ENCODE results near the gene ADAM19. TPM values are rescaled to one million over a fixed set of nuclear protein-coding genes. Genes with fewer than 3 reads are reported as not detected.

ADAM19 gene
- total and polyA plus RNA-seq, 2 experiments from 2014 or later = 6.5 to 11.5 TPM

GRCh38 chr5:157529002-157529401, 46.6 kb downstream of the ADAM19 start:
- Histone ChIP-seq H3K9me3 (ENCODE audit: low read depth) (no peaks in the 10 kb centered on the region), H3K4me3 (no peak overlapping the region), H3K27me3 (no peaks in the 10 kb centered on the region), H3K27ac (no peak overlapping the region), H3K4me1 (ENCODE audit: low read depth) (no peaks in the 10 kb centered on the region), H3K36me3 (no peaks in the 10 kb centered on the region)
- DNase-seq (ENCODE audit: low read depth in 1 of 2, low spot score in 1 of 2) = no peak
- TF ChIP-seq CTCF (IDR thresholded peaks at IDR 0.05; ENCODE audit: low read depth, low read length) = no peak

GRCh38 chr5:157528036-157528632, 47.4 kb downstream of the ADAM19 start:
- Histone ChIP-seq H3K36me3 (no peaks in the 10 kb centered on the region), H3K4me1 (ENCODE audit: low read depth) (no peaks in the 10 kb centered on the region), H3K4me3 (no peak overlapping the region), H3K27ac (no peak overlapping the region), H3K9me3 (ENCODE audit: low read depth) (no peaks in the 10 kb centered on the region), H3K27me3 (no peaks in the 10 kb centered on the region)
- no peak for TF ChIP-seq CTCF (IDR thresholded peaks at IDR 0.05; ENCODE audit: low read depth, low read length)
- no peak for DNase-seq (ENCODE audit: low read depth in 1 of 2, low spot score in 1 of 2)

DNA sequence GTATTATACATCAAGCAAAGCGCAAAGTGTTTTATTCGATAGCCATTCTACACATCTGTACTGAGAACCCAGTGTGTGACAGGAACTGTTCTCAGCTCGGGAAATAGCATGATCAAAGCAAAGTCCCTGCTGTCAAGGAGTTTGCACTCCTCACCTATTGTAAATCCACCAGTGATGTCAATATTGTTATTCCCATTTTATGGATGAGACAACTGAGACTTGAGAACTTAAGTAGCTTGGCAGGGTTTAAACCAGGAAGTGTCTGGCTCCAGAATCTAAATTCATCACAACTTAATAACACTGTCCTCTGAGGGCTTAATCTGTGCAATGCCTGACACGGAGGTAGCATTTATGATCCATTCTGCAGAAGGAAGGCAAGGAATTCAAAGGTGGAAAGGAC, 50.7 kb downstream of the ADAM19 start:
- Histone ChIP-seq H3K27ac (no peak overlapping the region), H3K27me3 (no peaks in the 10 kb centered on the region), H3K4me1 (ENCODE audit: low read depth) (no peaks in the 10 kb centered on the region), H3K36me3 (no peaks in the 10 kb centered on the region), H3K4me3 (no peak overlapping the region), H3K9me3 (ENCODE audit: low read depth) (no peaks in the 10 kb centered on the region)
- DNase-seq (ENCODE audit: low read depth in 1 of 2, low spot score in 1 of 2) = no peak
- no peak for TF ChIP-seq CTCF (IDR thresholded peaks at IDR 0.05; ENCODE audit: low read depth, low read length)

DNA sequence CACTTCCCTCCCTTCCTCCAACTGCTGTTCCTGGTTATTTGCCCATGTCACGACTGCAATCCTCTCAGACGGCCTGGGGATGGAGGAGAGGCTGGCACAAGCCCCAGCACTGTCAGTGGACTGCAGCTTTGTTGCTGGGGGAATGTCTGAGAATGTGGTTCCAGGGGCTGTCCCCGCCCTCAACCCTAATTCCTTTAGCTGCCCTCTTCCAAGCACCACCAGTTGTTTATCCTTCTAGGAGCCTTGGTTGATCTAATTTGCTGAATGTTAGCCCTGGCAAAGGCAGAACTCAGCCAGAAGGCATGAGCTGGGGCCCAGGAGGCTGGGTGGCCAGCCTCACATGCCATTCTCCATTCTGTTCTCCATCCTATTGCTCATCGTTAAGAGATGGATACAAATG, 51.6 kb downstream of the ADAM19 start:
- no peak for TF ChIP-seq CTCF (IDR thresholded peaks at IDR 0.05; ENCODE audit: low read depth, low read length)
- Histone ChIP-seq H3K4me1 (ENCODE audit: low read depth) (no peaks in the 10 kb centered on the region), H3K27me3 (no peaks in the 10 kb centered on the region), H3K36me3 (no peaks in the 10 kb centered on the region), H3K4me3 (no peak overlapping the region), H3K27ac (no peak overlapping the region), H3K9me3 (ENCODE audit: low read depth) (no peaks in the 10 kb centered on the region)
- no peak for DNase-seq (ENCODE audit: low read depth in 1 of 2, low spot score in 1 of 2)

DNA sequence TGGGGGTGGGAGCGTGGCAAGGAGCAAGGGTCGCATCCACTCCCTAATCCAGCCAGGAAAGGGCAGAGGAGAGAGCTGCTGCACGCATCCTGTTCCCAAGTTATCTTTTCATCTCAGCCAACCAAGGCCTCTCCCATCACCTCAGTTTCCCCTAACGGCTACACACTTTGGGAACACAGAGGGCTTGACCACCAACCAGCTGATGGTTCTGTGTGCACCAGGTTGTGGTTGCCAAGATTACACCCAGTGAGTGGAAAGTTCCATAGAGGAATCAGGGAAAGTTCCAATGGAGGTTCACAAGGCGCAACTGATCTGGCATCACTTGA, 53.9 kb downstream of the ADAM19 start:
- Histone ChIP-seq H3K27ac (no peak overlapping the region), H3K4me3 (no peak overlapping the region), H3K4me1 (ENCODE audit: low read depth) (peaks cover 4% of the 10 kb centered on the region), H3K36me3 (no peaks in the 10 kb centered on the region), H3K27me3 (no peaks in the 10 kb centered on the region), H3K9me3 (ENCODE audit: low read depth) (no peaks in the 10 kb centered on the region)
- no peak for DNase-seq (ENCODE audit: low read depth in 1 of 2, low spot score in 1 of 2)
- no peak for TF ChIP-seq CTCF (IDR thresholded peaks at IDR 0.05; ENCODE audit: low read depth, low read length)
